Stimulated activated CD4-positive, alpha-beta T cell treated with anti-CD3 and anti-CD28 coated beads, TNF-alpha, amount 100 ng/mL, for 4 hours (primary cell): ENCODE results near the gene TAOK2.

Source experiments
- DNase-seq, 3 experiments: peaks; one replicate each; pipeline ENCODE4 v3.0.0-alpha.2; 2020; ENCODE audit warnings: low read depth in 3 of 3

Gene TAOK2

DNA sequence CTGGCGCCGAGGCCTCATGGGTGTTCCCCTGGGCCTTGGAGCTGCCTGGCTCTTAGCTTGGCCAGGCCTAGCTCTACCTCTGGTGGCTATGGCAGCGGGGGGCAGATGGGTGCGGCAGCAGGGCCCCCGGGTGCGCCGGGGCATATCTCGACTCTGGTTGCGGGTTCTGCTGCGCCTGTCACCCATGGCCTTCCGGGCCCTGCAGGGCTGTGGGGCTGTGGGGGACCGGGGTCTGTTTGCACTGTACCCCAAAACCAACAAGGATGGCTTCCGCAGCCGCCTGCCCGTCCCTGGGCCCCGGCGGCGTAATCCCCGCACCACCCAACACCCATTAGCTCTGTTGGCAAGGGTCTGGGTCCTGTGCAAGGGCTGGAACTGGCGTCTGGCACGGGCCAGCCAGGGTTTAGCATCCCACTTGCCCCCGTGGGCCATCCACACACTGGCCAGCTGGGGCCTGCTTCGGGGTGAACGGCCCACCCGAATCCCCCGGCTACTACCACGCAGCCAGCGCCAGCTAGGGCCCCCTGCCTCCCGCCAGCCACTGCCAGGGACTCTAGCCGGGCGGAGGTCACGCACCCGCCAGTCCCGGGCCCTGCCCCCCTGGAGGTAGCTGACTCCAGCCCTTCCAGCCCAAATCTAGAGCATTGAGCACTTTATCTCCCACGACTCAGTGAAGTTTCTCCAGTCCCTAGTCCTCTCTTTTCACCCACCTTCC lies 13.9 kb downstream of the TAOK2 start:
- DNase-seq = no peak

DNA sequence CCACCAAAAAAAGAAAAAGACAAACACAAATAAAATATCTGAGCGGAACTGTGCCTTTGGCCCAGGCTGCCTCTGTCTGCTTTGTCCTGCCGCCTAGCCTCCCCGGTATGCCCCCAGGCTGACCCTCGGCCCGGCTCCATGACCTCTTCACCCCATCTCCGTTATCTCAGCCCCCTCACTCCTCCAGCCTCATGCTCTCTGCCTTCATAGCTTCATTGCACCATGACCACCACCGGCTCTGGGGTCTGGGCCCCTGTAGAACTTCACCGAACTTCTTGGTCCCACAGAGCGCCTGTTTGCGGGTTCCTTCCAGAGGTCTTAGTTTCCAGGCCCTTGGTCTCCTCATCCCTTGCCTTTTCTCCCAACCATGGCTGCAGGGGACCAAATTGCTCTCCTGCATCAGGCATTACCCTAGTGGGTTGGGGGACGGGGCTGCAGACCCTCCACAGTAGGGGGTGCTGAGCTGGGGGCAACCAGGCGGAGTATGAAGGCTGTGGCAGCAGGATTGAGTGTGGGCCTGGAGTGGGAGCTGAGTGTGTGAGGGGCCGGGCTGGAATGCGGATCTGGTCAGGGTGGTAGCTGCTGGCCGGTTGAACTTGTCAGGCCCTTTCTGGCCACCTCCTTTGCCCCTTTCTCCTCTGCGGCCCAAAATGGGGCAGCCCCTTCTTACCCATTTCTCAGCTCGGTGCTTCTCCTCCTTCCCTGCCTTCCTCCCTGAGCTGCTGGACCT lies 14.8 kb downstream of the TAOK2 start:
- no peak for DNase-seq

DNA sequence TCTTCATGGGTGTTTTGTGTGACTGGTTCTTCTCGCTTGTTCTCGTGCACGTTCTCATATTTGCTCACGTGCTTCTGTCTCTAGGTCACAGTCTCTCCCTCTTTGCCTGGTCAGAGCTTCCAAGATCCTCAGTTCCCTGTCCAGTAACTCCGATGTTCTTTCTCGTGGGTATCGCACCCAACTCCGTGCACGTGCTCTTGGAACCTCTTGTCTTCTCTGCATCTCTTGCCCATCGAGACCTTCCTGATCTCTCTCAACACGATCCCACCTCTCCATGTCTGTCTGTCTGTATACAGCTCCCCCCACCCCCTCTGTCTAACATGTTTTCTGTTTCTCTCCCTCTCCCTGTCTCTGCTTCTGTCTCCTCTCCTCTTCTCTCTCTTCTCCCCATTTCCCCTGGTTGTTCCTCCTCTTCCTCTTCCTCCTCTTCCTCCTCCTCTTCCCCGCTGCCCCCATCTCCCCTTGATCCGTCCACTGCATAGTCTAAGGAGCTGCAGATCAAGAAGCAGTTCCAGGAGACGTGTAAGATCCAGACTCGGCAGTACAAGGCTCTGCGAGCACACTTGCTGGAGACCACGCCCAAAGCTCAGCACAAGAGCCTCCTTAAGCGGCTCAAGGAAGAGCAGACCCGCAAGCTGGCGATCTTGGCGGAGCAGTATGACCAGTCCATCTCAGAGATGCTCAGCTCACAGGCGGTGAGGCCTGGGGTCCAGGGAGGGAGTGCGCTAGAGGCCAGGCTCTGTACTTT lies 15.6 kb downstream of the TAOK2 start:
- no peak for DNase-seq

DNA sequence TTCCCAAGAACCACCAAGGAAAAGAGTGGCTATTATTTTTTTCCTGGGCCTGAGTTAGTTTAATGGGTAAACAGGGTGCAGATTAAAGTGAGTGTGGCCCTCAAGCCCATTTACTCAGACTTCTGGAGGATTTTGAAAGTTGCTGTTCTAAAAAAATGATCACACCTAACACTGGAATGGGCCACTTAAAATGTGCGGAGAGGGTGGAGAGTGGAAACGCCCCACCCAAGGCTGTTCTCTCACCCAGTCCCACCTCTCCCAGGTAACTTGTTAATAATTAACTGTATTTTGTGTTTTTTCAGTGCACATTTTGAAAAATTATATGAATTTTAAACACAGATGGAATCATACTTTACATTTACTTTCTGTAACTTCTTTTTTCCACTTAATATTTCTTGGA lies 16.4 kb downstream of the TAOK2 start:
- DNase-seq = no peak

DNA sequence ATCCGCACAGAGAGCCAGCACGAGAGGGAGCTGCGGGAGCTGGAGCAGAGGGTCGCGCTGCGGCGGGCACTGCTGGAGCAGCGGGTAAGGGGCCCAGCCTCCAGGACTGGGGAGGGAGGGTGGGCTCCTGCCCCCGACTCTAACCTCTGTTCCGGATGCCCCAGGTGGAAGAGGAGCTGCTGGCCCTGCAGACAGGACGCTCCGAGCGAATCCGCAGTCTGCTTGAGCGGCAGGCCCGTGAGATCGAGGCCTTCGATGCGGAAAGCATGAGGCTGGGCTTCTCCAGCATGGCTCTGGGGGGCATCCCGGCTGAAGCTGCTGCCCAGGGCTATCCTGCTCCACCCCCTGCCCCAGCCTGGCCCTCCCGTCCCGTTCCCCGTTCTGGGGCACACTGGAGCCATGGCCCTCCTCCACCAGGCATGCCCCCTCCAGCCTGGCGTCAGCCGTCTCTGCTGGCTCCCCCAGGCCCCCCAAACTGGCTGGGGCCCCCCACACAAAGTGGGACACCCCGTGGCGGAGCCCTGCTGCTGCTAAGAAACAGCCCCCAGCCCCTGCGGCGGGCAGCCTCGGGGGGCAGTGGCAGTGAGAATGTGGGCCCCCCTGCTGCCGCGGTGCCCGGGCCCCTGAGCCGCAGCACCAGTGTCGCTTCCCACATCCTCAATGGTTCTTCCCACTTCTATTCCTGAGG lies 17.4 kb downstream of the TAOK2 start:
- no peak for DNase-seq

DNA sequence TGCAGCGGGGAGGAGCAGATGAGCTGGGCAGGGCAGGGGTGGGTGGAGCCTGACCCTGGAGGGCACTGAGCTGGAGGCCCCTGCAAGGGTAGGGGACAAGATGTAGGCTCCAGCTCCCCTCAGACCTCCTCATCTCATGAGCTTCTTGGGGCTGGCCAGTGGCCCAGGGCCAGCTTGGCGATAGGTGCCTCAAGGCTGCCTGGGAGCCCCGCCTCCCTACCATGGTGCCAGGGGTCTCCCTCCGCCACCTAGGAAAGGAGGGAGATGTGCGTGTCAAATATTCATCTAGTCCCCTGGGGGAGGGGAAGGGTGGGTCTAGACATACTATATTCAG lies 17.9 kb downstream of the TAOK2 start:
- DNase-seq = no peak

DNA sequence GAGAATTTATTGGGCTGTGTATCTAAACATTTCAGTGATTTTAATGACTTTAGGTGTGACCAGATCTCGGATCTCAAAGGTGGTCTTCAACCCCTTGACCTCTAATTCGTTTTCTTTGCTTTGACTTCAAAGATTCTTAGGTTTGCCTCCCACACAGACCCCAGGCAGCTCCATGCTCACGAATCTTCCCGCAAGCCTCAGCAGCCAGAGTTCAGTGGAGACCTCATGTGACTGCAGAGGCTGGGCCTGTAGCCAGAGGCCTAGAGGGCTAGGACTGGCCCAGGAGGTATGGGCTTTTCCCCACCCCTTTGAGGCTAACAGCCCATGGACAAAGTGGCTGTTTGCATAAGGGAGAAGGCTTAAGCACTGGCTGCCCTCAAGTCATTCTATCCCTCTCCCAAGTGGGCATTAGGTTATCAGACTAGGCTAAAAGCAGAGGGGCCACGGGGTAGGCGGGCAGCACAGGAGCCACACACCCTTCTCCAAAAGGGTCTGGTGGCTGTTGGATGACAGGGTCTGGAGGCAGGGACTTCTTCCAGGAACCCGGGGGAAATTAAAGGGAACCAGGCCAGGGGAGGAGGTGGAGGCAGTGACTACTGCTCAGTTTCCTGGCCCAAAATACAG lies 18.8 kb downstream of the TAOK2 start:
- no peak for DNase-seq

DNA sequence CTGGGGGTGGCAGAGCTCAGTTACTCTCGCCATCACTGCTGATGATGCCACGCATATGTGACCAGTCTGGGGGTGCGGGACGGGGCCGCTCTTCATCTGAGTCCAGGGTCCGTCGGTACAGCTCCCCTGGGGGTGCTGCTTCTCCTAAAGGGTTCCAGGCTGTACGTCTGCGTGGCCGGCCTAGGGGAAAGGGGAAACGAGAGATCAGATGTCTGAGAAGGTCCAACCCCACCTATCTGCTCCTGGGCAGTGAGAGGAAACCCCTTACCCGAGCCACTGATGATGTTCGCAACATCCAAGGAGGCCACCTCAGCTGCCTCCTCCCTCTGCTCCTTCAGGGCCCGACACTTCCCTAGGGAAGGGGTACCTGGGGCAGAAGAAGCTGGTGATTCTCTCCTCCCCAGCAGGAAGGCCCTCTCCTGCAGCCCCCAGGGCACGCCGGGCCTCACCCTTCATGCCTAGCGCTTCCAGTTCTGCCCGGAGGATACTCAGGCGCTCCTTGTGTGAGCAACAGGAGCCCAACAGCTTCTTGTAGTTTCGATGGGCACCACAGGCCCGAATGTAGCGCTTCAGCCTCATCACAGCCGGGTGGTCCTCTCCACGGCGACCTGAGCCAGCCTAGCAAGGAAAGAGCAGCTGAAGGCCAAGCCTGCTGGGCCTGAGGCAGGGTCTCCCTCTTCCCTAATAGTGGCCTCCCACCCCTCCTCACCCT lies 19.7 kb downstream of the TAOK2 start:
- DNase-seq = no peak

DNA sequence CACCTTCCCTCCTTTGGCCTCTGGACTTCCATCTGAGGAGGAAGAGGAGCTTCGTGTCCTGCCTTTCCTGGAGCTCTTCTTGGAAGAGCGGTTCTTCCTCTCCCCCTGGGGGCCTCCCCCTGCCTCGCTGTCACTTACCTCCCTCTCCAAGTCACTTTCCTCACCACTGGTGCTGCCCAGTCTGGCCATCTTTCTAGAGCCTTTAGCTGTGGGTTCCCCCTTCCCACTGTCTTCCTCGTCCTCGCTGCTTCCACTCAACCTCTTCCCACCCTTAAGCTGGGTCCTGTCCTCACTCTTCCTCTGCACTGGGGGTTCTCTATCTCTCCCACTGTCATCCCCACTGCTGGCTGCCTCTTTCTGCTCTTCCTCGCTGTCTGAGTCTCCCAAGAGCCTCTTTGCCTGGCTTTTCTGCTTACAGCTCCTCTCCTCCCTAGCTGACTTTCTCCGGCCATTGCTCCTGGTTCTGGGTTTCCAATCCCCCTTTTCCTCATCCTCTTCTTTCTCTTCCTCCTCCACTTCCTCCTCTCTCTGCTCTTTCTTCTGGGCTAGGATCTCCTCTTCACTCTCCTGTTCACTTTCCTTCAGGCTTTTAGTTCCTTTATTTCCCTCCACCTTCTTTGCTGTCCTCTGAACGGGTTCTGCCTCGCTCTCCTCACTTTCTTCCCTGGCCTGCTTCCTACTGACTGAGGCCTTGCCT lies 20.4 kb downstream of the TAOK2 start:
- no peak for DNase-seq

DNA sequence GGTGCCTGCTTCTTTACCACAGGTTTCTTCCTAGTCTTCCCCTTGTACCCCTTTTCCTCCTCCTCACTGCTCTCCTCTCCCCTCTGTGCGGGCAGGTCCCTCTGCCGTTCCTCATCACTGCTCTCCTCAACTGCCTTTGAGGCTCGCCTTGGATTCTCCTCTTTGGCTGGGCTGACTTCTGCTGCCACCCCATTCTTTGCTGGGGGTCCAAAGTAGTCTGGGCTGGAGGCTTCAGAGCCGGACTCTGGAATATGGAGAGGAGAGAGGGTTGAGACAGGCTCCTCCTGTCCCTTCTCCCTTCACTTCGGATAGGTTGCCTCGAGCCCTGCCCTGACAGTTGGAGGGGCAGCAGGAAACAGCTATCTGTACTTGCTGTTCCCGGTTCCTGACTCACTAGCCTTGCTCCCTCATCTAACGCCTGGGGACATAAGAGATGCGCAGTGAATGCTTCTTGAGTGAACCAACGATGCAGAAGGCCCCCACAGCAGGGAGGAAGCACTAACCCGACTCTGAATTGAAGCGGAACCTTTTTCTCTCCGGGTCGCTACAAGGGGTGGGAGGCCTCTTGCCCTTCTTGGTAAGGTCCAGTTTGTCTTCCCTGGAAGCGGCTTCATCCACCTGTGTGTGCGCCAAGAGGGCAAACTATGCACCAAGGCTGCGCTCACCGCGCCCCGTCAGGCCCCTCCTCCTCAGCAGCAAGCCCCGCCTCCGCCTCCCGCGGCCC lies 21.1 kb downstream of the TAOK2 start:
- DNase-seq = peak in 2 of 3 experiments; percentile 46 to 56

DNA sequence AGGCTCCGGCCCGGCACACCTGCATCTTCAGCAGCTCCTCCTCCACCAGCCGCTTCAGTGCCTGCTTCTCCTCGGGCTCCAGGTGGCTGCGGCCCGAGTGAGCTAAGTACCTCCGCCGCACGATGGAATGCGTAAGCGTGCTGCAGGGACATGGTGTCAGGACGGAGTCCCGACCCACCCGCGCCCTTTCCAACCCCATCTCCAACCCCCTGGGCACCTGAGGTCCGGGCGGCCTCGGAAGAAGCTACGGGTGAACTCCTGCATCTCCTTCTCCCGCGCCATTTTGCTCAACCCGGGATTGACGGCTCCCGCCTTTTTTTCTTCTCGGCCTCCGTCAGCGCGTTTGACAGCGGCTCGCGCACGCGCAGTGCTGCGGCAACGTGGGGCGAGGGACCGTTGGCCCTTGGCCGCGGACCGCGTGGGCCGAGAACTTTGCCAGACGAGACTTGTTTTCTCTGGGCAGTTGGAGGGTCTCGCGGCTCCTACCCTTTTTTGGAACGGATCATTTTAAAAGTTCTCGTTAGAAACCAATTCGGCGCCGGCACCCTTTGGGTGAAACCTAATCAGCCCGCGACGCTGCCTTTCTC lies 21.7 kb downstream of the TAOK2 start, which contains the start of gene HIRIP3:
HIRIP3 (minus strand) TSS at position 294 of the 587 bp plus-strand sequence; CDS start at position 282, 12 bp downstream.
- DNase-seq = peak; percentile 69 to 81 (median 73)

DNA sequence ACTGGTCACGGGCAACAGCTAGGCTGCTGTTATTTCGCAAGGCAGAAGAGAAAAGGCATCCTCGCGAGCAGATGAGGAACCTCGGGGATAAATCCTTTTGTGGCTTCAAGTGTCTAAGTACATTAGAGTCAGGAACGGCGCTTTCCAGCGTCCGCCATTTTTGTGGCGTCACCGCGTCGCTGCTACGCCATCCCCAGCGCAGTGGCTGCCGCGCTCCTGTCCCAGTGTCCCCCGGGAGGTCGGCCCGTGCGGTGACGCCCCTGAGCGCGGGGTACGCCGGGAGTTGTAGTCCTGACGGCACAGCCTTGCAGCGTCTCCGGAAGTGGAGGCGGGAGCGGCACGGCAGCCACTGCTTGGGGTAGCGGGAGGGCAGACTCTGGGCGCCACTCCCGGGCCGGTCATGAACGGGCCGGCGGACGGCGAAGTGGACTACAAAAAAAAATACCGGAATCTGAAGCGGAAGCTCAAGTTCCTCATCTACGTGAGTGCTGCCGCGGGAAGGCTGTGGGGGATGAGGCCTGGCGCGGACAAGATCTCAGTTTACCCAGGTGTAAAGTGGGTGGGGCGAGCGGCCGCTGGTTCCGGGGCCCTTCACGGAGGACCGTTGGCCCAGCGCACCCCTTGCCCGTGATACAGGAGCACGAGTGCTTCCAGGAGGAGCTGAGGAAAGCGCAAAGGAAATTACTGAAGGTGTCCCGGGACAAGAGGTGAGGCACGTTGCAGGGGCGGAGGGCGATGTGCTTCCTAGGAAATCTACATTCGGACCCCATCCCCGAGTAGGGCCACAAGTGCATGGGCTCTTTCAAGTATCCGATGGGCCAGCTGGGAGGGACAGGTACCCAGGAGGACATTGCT lies 22.5 kb downstream of the TAOK2 start, which contains the start of gene INO80E:
INO80E (plus strand) TSS at position 331 of the 855 bp plus-strand sequence; CDS start at position 401, 70 bp downstream.
- DNase-seq = peak; percentile 98 to 99 (median 99)

DNA sequence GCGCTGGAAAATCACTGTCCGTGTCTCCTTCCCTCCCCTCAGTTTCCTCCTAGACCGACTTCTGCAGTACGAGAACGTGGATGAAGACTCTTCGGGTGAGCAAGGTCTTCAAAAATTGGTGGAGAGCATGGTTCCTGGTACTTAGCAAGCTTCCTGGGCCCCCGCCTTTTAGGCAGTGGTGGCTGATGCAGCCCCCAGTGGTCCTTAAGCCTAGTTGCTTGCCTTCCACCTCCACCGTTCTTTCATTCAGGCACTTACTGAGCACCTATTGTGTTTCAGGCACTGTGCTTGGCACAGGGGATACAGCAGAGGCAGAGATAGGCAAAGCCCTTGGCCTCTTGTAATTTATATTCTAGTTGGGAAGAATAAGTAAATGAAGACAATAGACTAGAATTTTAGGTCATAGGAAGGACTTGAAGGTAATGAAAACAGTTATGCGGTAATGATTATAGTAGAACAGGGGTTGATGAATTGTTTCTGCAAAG lies 23.1 kb downstream of the TAOK2 start:
- DNase-seq = no peak

DNA sequence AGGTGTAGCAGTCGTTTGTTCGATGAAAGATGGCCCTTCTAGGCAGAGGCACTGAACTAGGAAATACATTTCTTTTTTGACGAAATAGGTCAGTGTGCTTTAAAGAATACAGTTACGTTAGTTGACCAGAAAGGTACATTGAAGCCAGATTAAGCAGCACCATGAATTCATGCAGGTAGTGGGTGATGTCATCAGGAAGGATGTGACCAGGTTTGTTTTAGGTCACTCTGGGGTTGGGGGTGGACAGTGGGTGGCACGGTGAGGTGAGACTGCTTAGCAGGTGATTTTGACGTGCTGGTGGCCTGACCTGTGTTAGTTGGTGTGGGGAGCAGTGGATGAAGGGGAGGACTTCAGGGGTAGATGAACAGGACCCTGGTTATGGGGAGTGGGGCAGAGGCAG lies 25.9 kb downstream of the TAOK2 start:
- no peak for DNase-seq

DNA sequence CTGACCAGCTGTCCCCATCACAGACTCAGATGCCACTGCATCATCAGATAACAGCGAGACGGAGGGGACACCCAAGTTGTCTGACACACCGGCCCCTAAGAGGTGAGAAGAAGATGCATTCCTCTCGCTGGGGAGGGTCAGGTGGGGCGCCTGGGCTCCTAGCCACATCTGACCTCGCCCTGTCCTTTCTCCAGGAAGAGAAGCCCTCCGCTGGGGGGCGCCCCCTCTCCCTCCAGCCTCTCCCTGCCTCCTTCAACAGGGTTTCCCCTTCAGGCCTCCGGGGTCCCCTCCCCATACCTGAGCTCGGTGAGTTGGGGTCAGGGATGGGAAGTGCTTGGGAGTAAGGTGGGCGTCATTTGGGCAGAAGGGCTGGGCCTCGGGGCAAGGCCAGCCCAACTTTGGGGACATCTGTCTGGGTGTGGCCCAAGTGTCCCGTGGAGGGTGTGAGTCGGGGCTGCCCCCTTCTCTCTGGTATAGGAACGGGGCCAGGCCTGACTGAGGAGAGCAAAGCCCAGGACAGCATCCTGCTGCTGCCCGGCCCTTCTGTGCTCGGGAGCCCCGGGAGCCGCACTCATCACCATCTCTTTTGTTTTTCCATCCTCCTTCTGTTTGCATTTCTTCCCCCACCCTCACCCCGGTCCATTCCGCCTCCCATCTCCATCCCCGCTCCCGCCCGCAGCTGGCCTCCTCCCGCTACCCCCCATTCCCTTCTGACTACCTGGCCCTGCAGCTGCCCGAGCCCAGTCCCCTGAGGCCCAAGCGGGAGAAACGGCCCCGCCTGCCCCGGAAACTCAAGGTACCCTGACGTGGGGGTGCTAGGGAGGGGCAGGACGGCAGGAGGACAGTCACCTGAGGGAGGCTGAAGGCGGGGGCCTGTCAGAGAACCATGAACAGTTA lies 27.3 kb downstream of the TAOK2 start:
- no peak for DNase-seq

DNA sequence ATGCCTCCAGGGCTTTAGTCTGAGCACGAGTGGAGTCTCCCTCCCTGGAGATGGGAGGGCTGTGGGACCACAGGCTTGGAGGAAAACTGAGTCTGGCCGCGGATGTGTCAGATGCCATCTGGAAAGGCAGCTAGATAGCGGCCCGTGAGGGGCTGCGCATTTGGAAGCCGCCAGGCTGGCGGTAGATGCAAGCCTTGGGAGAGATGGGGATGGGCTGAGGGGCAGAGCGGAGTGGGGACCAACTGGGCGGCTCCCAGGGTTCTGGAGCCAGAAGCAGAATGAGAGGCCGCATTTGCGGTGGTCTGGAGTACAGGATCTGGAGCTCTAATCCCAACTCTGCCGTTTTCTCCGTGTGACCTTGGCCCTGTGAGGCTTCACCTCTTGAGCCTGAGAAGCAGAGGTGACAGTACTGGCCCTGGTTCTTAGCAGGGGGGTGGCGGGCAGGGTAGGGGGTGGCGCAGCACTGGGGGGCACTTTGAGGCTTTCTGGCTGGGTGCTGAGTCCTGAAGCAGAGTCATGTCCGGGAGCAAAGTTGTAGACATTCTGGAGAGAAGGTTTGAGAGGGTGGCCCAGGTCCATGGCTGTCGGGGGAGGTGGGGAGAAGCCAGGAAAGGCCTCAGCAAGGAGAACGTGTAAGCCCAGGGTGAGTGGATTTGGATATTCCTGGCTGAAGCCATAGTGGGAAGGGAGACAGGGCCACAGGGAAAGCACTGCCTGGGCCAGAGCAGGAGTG lies 29.1 kb downstream of the TAOK2 start:
- no peak for DNase-seq
